GM21447 (cell line): ENCODE data around the gene SH3D21.

Experiments used
- ATAC-seq: cut with Tn5 transposase; IDR thresholded peaks from one replicate; pipeline ENCODE4 v1.9.1; 2021; ENCODE audit not compliant: unreplicated experiment

SH3D21 gene

GRCh38 chr1:36306210-36306901 lies at the start of gene SH3D21:
TSS of gene SH3D21 (plus strand) at chr1:36306368. CDS start at chr1:36306421, 53 bp downstream.
- ATAC-seq = peak; percentile 30

GRCh38 chr1:36256558-36257374 lies 49.4 kb upstream of the SH3D21 start:
- ATAC-seq = no peak

- ATAC-seq = no peak
Observed at GRCh38 chr1:36257375-36257767, 48.8 kb upstream of the SH3D21 start.

GRCh38 chr1:36258960-36259344 lies 47.2 kb upstream of the SH3D21 start:
- ATAC-seq = no peak

- no peak for ATAC-seq
Observed at GRCh38 chr1:36268981-36269380, 37.2 kb upstream of the SH3D21 start.

GRCh38 chr1:36269408-36269838 lies 36.7 kb upstream of the SH3D21 start:
- no peak for ATAC-seq

GRCh38 chr1:36273024-36273423 lies 33.1 kb upstream of the SH3D21 start:
- no peak for ATAC-seq

- no peak for ATAC-seq
Observed at GRCh38 chr1:36274201-36274600, 32.0 kb upstream of the SH3D21 start.

- ATAC-seq = no peak
Observed at GRCh38 chr1:36276688-36277087, 29.5 kb upstream of the SH3D21 start.

- ATAC-seq = no peak
Observed at GRCh38 chr1:36279110-36279788, 26.9 kb upstream of the SH3D21 start.

GRCh38 chr1:36279789-36280296 lies 26.3 kb upstream of the SH3D21 start:
- no peak for ATAC-seq

- no peak for ATAC-seq
Observed at GRCh38 chr1:36284061-36284460, 22.1 kb upstream of the SH3D21 start.

GRCh38 chr1:36284517-36284916 lies 21.7 kb upstream of the SH3D21 start:
- no peak for ATAC-seq

GRCh38 chr1:36285443-36286101 lies 20.6 kb upstream of the SH3D21 start:
- no peak for ATAC-seq

- ATAC-seq = no peak
Observed at GRCh38 chr1:36286802-36287201, 19.4 kb upstream of the SH3D21 start.

GRCh38 chr1:36287595-36287994 lies 18.6 kb upstream of the SH3D21 start:
- no peak for ATAC-seq

- no peak for ATAC-seq
Observed at GRCh38 chr1:36295390-36295789, 10.8 kb upstream of the SH3D21 start.

GRCh38 chr1:36297062-36297461 lies 9.1 kb upstream of the SH3D21 start:
- ATAC-seq = no peak

GRCh38 chr1:36298640-36299039 lies 7.5 kb upstream of the SH3D21 start:
- ATAC-seq = no peak

GRCh38 chr1:36300526-36300925 lies 5.6 kb upstream of the SH3D21 start:
- ATAC-seq = no peak

GRCh38 chr1:36301220-36301619 lies 4.9 kb upstream of the SH3D21 start:
- no peak for ATAC-seq
